ENCODE measurements around the gene SRCAP.

SRCAP gene

DNA sequence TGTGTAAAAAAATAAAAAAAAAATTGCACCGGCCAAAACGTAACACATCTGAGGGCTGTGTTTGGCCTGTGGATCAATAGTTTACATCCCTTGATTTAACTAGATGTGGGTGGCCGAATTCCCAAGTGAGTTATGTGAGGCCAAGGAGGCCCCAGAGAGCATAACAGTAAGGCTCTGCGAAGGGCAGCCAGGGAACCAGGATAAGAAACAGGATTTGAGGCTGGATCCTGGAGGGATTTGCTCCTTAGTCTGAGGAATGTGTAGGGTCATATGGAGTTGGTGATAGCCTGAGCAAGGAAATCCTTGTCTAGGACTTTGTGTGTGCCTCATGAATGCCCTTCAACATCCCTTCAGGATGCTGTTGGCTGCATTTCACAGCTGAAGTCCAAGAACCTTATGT lies 51.2 kb downstream of the SRCAP start:
- no peak overlapping the region for H3K4me2 ChIP-seq (ENCODE audit: low read depth, low read length)

DNA sequence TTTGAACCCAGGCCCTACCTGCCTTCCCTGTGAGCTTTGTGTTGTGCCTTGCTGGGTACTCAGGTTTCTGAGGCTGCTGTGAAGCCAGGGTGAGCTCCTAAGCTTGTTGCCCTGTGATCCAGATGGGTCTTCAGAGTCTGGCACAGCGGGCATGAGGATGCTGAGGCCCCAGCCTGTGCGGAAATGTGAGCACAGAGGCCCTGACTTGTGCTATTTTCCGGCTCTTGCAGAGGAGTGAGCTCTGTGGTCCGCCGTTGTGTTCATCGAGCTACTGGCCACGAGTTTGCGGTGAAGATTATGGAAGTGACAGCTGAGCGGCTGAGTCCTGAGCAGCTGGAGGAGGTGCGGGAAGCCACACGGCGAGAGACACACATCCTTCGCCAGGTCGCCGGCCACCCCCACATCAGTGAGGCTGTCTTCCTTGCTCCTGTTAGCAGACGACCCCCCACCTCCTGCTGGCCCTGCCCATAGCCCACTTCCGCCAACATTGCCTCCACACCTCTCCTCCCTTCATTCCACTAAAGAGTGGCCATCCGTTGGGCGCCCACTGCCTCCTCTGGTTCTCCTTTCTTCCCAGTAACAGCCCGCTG lies 52.0 kb downstream of the SRCAP start:
- Histone ChIP-seq H3K27ac (ENCODE audit: low read length) (no peak overlapping the region), H3K4me1 (ENCODE audit: low read length) (no peaks in the 10 kb centered on the region), H4K20me1 (ENCODE audit: insufficient read depth, low read length) (no peaks in the 10 kb centered on the region), H3K9me2 (replicated peaks; ENCODE audit: insufficient read depth, low read length) (no peaks in the 10 kb centered on the region), H3K4me2 (ENCODE audit: low read depth, low read length) (no peak overlapping the region), H2AFZ (ENCODE audit: low read length) (no peak overlapping the region), H3F3A (ENCODE audit: insufficient read depth, low read length) (peaks cover 8% of the 10 kb centered on the region), H3K4me3 (ENCODE audit: low read length) (no peak overlapping the region), H3K79me2 (ENCODE audit: low read length) (peaks cover 24% of the 10 kb centered on the region), H3K9ac (ENCODE audit: low read length) (no peak overlapping the region), H3K27me3 (replicated peaks; ENCODE audit: insufficient read depth, low read length) (no peaks in the 10 kb centered on the region), H3K36me3 (replicated peaks; ENCODE audit: insufficient read depth, low read length) (no peaks in the 10 kb centered on the region), H3K9me3 (replicated peaks; ENCODE audit: insufficient read depth, low read length) (no peaks in the 10 kb centered on the region)
- no peak for DNase-seq
- TF ChIP-seq EZH2 (optimal IDR thresholded peaks at IDR 0.05; ENCODE audit: low read depth, low read length) (no peak), EZH2phosphoT487 (IDR thresholded peaks at IDR 0.05; ENCODE audit: low read length) (no peak)
- TF ChIP-seq, protein P1, sequence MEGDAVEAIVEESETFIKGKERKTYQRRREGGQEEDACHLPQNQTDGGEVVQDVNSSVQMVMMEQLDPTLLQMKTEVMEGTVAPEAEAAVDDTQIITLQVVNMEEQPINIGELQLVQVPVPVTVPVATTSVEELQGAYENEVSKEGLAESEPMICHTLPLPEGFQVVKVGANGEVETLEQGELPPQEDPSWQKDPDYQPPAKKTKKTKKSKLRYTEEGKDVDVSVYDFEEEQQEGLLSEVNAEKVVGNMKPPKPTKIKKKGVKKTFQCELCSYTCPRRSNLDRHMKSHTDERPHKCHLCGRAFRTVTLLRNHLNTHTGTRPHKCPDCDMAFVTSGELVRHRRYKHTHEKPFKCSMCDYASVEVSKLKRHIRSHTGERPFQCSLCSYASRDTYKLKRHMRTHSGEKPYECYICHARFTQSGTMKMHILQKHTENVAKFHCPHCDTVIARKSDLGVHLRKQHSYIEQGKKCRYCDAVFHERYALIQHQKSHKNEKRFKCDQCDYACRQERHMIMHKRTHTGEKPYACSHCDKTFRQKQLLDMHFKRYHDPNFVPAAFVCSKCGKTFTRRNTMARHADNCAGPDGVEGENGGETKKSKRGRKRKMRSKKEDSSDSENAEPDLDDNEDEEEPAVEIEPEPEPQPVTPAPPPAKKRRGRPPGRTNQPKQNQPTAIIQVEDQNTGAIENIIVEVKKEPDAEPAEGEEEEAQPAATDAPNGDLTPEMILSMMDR (IDR thresholded peaks at IDR 0.05; ENCODE audit: low read length) = no peak

More for the DNA sequence above, 51.2 kb downstream of the SRCAP start:
- H4K20me1 ChIP-seq (ENCODE audit: insufficient read depth, low read length) = no peaks in the 10 kb centered on the region
- H3K4me1 ChIP-seq (ENCODE audit: low read length) = no peaks in the 10 kb centered on the region
- H3K36me3 ChIP-seq (replicated peaks; ENCODE audit: insufficient read depth, low read length) = no peaks in the 10 kb centered on the region
- H2AFZ ChIP-seq (ENCODE audit: low read length) = no peak overlapping the region
- peaks cover 24% of the 10 kb centered on the region for H3K79me2 ChIP-seq (ENCODE audit: low read length)
- H3F3A ChIP-seq (ENCODE audit: insufficient read depth, low read length) = peaks cover 8% of the 10 kb centered on the region
- no peak overlapping the region for H3K9ac ChIP-seq (ENCODE audit: low read length)
- H3K27ac ChIP-seq (ENCODE audit: low read length) = no peak overlapping the region
- DNase-seq = no peak
- TF ChIP-seq EZH2 (optimal IDR thresholded peaks at IDR 0.05; ENCODE audit: low read depth, low read length) (no peak), EZH2phosphoT487 (IDR thresholded peaks at IDR 0.05; ENCODE audit: low read length) (no peak)
- TF ChIP-seq, protein P1 (IDR thresholded peaks at IDR 0.05; ENCODE audit: low read length) = no peak
- H3K4me3 ChIP-seq (ENCODE audit: low read length) = no peak overlapping the region
- H3K9me2 ChIP-seq (replicated peaks; ENCODE audit: insufficient read depth, low read length) = no peaks in the 10 kb centered on the region
- H3K27me3 ChIP-seq (replicated peaks; ENCODE audit: insufficient read depth, low read length) = no peaks in the 10 kb centered on the region
- no peaks in the 10 kb centered on the region for H3K9me3 ChIP-seq (replicated peaks; ENCODE audit: insufficient read depth, low read length)

DNA sequence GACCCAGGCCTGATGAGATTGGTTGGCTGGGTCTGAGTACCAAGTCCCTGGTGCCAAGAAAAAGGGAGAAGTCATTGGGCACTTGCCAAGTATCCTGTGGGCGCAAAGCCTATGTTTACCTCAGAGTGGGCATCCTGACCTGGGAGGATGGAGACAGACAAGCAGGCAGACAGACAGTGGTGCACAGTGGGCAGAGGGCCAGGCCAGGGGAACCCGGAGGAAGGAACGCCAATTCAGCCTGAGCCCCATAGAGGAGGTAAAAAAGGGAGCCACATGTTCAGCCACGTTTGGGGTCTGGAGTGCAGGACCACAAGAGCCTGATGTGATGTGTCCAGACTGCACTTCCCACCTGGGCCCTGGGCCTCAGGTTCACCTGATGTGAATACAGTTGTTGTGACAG lies 54.6 kb downstream of the SRCAP start:
- Histone ChIP-seq H2AFZ (ENCODE audit: low read length) (no peak overlapping the region), H3K9me3 (replicated peaks; ENCODE audit: insufficient read depth, low read length) (no peaks in the 10 kb centered on the region), H3K36me3 (replicated peaks; ENCODE audit: insufficient read depth, low read length) (no peaks in the 10 kb centered on the region)

More for the DNA sequence above, 54.6 kb downstream of the SRCAP start:
- Histone ChIP-seq H4K20me1 (ENCODE audit: insufficient read depth, low read length) (no peaks in the 10 kb centered on the region), H3K4me3 (ENCODE audit: low read length) (no peak overlapping the region), H3K27me3 (replicated peaks; ENCODE audit: insufficient read depth, low read length) (no peaks in the 10 kb centered on the region), H3K4me1 (ENCODE audit: low read length) (no peaks in the 10 kb centered on the region), H3K4me2 (ENCODE audit: low read depth, low read length) (no peak overlapping the region), H3K79me2 (ENCODE audit: low read length) (peaks cover 24% of the 10 kb centered on the region), H3K9ac (ENCODE audit: low read length) (no peak overlapping the region), H3F3A (ENCODE audit: insufficient read depth, low read length) (no peaks in the 10 kb centered on the region), H3K9me2 (replicated peaks; ENCODE audit: insufficient read depth, low read length) (no peaks in the 10 kb centered on the region), H3K27ac (ENCODE audit: low read length) (no peak overlapping the region)
- TF ChIP-seq EZH2phosphoT487 (IDR thresholded peaks at IDR 0.05; ENCODE audit: low read length) (no peak), EZH2 (optimal IDR thresholded peaks at IDR 0.05; ENCODE audit: low read depth, low read length) (no peak)
- TF ChIP-seq, protein P1 (IDR thresholded peaks at IDR 0.05; ENCODE audit: low read length) = no peak
- no peak for DNase-seq

All from MM.1S (cell line).